Epidermal melanocyte (primary cell): ENCODE results near the gene RPN2.

Experiments used
- DNase-seq: peaks from one replicate; pipeline ENCODE4 v3.0.0; 2011; ENCODE audit warnings: low spot score; ENCODE audit not compliant: insufficient read length

The RPN2 gene

GRCh38 chr20:37209661-37210314, 30.7 kb downstream of the RPN2 start:
- no peak for DNase-seq

- DNase-seq: no peak
These were observed 39.3 kb downstream of the RPN2 start for GRCh38 chr20:37218441-37218840.

GRCh38 chr20:37218976-37219375, 39.8 kb downstream of the RPN2 start:
- DNase-seq: no peak

GRCh38 chr20:37219751-37220668, 40.9 kb downstream of the RPN2 start:
- no peak for DNase-seq

GRCh38 chr20:37220731-37221130, 41.6 kb downstream of the RPN2 start:
- no peak for DNase-seq

- no peak for DNase-seq
These were observed 43.0 kb downstream of the RPN2 start for GRCh38 chr20:37222086-37222485.

- DNase-seq: peak; percentile 57
These were observed 43.9 kb downstream of the RPN2 start for GRCh38 chr20:37223053-37223452.

- no peak for DNase-seq
These were observed 46.0 kb downstream of the RPN2 start for GRCh38 chr20:37225146-37225545.

GRCh38 chr20:37226889-37227288, 47.8 kb downstream of the RPN2 start:
- no peak for DNase-seq

GRCh38 chr20:37228082-37228481, 49.0 kb downstream of the RPN2 start:
- no peak for DNase-seq

- DNase-seq: no peak
These were observed 49.5 kb downstream of the RPN2 start for GRCh38 chr20:37228656-37229055.

GRCh38 chr20:37229357-37229756, 50.2 kb downstream of the RPN2 start:
- no peak for DNase-seq

GRCh38 chr20:37230200-37230599, 51.1 kb downstream of the RPN2 start:
- no peak for DNase-seq

GRCh38 chr20:37231947-37232630, 53.0 kb downstream of the RPN2 start:
- no peak for DNase-seq

GRCh38 chr20:37233548-37234253, 54.6 kb downstream of the RPN2 start:
- no peak for DNase-seq

GRCh38 chr20:37234254-37234581, 55.1 kb downstream of the RPN2 start:
- DNase-seq: no peak

- no peak for DNase-seq
These were observed 55.9 kb downstream of the RPN2 start for GRCh38 chr20:37235065-37235464.

- DNase-seq: no peak
These were observed 57.3 kb downstream of the RPN2 start for GRCh38 chr20:37236462-37236861.

GRCh38 chr20:37237656-37238055, 58.5 kb downstream of the RPN2 start:
- DNase-seq: no peak

- DNase-seq: no peak
These were observed 59.3 kb downstream of the RPN2 start for GRCh38 chr20:37238426-37238825.

GRCh38 chr20:37238935-37239451, 59.9 kb downstream of the RPN2 start:
- DNase-seq: no peak
